HepG2 (cell line): ENCODE results near the gene PPP1R9B. TPM values are rescaled to one million over a fixed set of nuclear protein-coding genes. Genes with fewer than 3 reads are reported as not detected.

Source experiments
- ARNT ChIP-seq: fragments of 450-650 bp; IDR thresholded peaks from 2 replicates; pipeline ENCODE4 v1.6.1; 2017
- ATF1 ChIP-seq: IDR thresholded peaks from 2 replicates; pipeline ENCODE4 v1.6.1; 2016; ENCODE audit warnings: mild to moderate bottlenecking, control low read depth
- FIP1L1 ChIP-seq: fragments of 200-400 bp; formaldehyde crosslinking; IDR thresholded peaks from 2 replicates; pipeline ENCODE4 v1.6.1; 2018; ENCODE audit warnings: low read depth, mild to moderate bottlenecking, low read length, moderate library complexity, borderline replicate concordance; ENCODE audit not compliant: insufficient read depth
- GABPA ChIP-seq, 2 experiments: IDR thresholded peaks; 2 replicates each; pipeline ENCODE4 v1.6.1; 2011 to 2016; ENCODE audit warnings: low read depth in 2 of 2, low read length in 1 of 2, missing biosample characterization in 1 of 2, missing genetic modification characterization in 1 of 2
- HDAC1 ChIP-seq: sonication (generic); formaldehyde crosslinking; IDR thresholded peaks from 2 replicates; pipeline ENCODE4 v1.5.1; 2020; ENCODE audit warnings: mild to moderate bottlenecking, missing genetic modification reagents
- HHEX ChIP-seq: IDR thresholded peaks from 2 replicates; pipeline ENCODE4 v1.6.1; 2016; ENCODE audit warnings: control low read depth
- IKZF1 ChIP-seq: fragments of 450-650 bp; IDR thresholded peaks from 2 replicates; pipeline ENCODE4 v1.7.1; 2016
- JARID2 ChIP-seq: sonication (generic); formaldehyde crosslinking; IDR thresholded peaks from 2 replicates; pipeline ENCODE4 v1.8.1; 2023; ENCODE audit warnings: missing genetic modification reagents, inconsistent platforms; ENCODE audit not compliant: insufficient replicate concordance
- KDM6A ChIP-seq: IDR thresholded peaks from 2 replicates; pipeline ENCODE4 v1.6.1; 2016; ENCODE audit warnings: low read depth
- POLR2AphosphoS5 ChIP-seq: IDR thresholded peaks from 2 replicates; pipeline ENCODE4 v1.6.1; 2012; ENCODE audit warnings: low read depth, low read length
- SAP130 ChIP-seq: IDR thresholded peaks from 2 replicates; pipeline ENCODE4 v1.6.1; 2016; ENCODE audit warnings: low read depth
- SP140L ChIP-seq: sonication (generic); formaldehyde crosslinking; IDR thresholded peaks from 2 replicates; pipeline ENCODE4 v1.4.0; 2020; ENCODE audit warnings: missing genetic modification reagents, borderline replicate concordance
- TOE1 ChIP-seq: sonication (generic); formaldehyde crosslinking; IDR thresholded peaks from 2 replicates; pipeline ENCODE4 v1.4.0; 2020; ENCODE audit warnings: mild to moderate bottlenecking, missing genetic modification reagents
- TRIM22 ChIP-seq: fragments of 450-650 bp; IDR thresholded peaks from 2 replicates; pipeline ENCODE4 v1.6.1; 2017
- YEATS4 ChIP-seq: sonication (generic); formaldehyde crosslinking; IDR thresholded peaks from 2 replicates; pipeline ENCODE4 v1.4.0; 2020; ENCODE audit warnings: missing genetic modification reagents, borderline replicate concordance
- ZFY ChIP-seq: sonication (generic); formaldehyde crosslinking; IDR thresholded peaks from 2 replicates; pipeline ENCODE4 v1.4.0; 2020; ENCODE audit warnings: missing genetic modification reagents
- ZNF234 ChIP-seq: sonication (generic); formaldehyde crosslinking; conservative IDR thresholded peaks from 2 replicates; pipeline ENCODE4 v1.5.1; 2020; ENCODE audit warnings: mild to moderate bottlenecking, missing genetic modification reagents
- ZSCAN5A ChIP-seq: sonication (generic); formaldehyde crosslinking; IDR thresholded peaks from 2 replicates; pipeline ENCODE4 v1.8.0; 2022; ENCODE audit warnings: mild to moderate bottlenecking, missing genetic modification reagents, borderline replicate concordance
- polyA plus RNA-seq, 8 experiments: library from polyadenylated mRNA; depleted of rRNA in 3 of 8; stranded (reverse) in 7 of 8; unstranded in 1 of 8; fragments of >200 nt; fragmentation: Illumina TruSeq in 4 of 8; extraction: Trizol in 4 of 8; gene quantifications; 2 replicates each; pipeline versions ENCODE4 v1.2.1 to v1.2.3, GENCODE V29; 2011 to 2016; ENCODE audit warnings: low read depth in 4 of 8, missing spikeins in 1 of 8, mixed read lengths in 1 of 8; ENCODE audit not compliant: insufficient read depth in 1 of 8
- total RNA-seq, 5 experiments: library from RNA; depleted of rRNA; stranded (reverse); fragments of >200 nt; fragmentation: Illumina TruSeq; extraction: Trizol; gene quantifications; 2 replicates each; pipeline ENCODE4 v1.2.3, GENCODE V29; 2016; ENCODE audit warnings: low read depth in 1 of 5
- TF ChIP-seq, protein P1 (sequence below): sonication (generic); formaldehyde crosslinking; IDR thresholded peaks from 2 replicates; pipeline ENCODE4 v1.4.0; 2020; ENCODE audit warnings: mild to moderate bottlenecking, missing genetic modification reagents
- TF ChIP-seq, protein P2 (sequence below): sonication (generic); formaldehyde crosslinking; conservative IDR thresholded peaks from 2 replicates; pipeline ENCODE4 v1.4.0; 2020; ENCODE audit warnings: mild to moderate bottlenecking, missing genetic modification reagents, moderate library complexity
- TF ChIP-seq, protein P3 (sequence below): sonication (generic); formaldehyde crosslinking; IDR thresholded peaks from 2 replicates; pipeline ENCODE4 v1.4.0; 2020; ENCODE audit warnings: missing genetic modification reagents, borderline replicate concordance

PPP1R9B gene
- total and polyA plus RNA-seq, 2 of the 13 experiments (the other 11 are each of a cell fraction or from before 2014, with no cell fraction given) = 9.4 to 15.8 TPM

- TF ChIP-seq TRIM22 (no peak), GABPA (IDR thresholded peaks at IDR 0.05; ENCODE audit: low read depth, low read length) (peak; percentile 51), GABPA (CRISPR knock-in tag; IDR thresholded peaks at IDR 0.05; ENCODE audit: low read depth) (peak; percentile 80), POLR2AphosphoS5 (peak; percentile 40; the same call in 1 of the 2 replicates), TOE1 (CRISPR knock-in tag) (no peak), ARNT (no peak), SP140L (CRISPR knock-in tag) (no peak), ZSCAN5A (CRISPR knock-in tag) (no peak), FIP1L1 (no peak), ZNF234 (CRISPR knock-in tag) (0 out of 2 replicates have a peak, but pooled peaks have one; percentile 58), YEATS4 (CRISPR knock-in tag) (no peak), ATF1 (no peak), ZFY (CRISPR knock-in tag) (peak; percentile 77), JARID2 (CRISPR knock-in tag) (no peak), SAP130 (CRISPR knock-in tag) (peak; percentile 93), IKZF1 (no peak), KDM6A (no peak), HDAC1 (CRISPR knock-in tag) (peak; percentile 66), HHEX (CRISPR knock-in tag) (no peak)
- TF ChIP-seq, protein P1, sequence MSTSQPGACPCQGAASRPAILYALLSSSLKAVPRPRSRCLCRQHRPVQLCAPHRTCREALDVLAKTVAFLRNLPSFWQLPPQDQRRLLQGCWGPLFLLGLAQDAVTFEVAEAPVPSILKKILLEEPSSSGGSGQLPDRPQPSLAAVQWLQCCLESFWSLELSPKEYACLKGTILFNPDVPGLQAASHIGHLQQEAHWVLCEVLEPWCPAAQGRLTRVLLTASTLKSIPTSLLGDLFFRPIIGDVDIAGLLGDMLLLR (CRISPR knock-in tag) = no peak
- TF ChIP-seq, protein P2, sequence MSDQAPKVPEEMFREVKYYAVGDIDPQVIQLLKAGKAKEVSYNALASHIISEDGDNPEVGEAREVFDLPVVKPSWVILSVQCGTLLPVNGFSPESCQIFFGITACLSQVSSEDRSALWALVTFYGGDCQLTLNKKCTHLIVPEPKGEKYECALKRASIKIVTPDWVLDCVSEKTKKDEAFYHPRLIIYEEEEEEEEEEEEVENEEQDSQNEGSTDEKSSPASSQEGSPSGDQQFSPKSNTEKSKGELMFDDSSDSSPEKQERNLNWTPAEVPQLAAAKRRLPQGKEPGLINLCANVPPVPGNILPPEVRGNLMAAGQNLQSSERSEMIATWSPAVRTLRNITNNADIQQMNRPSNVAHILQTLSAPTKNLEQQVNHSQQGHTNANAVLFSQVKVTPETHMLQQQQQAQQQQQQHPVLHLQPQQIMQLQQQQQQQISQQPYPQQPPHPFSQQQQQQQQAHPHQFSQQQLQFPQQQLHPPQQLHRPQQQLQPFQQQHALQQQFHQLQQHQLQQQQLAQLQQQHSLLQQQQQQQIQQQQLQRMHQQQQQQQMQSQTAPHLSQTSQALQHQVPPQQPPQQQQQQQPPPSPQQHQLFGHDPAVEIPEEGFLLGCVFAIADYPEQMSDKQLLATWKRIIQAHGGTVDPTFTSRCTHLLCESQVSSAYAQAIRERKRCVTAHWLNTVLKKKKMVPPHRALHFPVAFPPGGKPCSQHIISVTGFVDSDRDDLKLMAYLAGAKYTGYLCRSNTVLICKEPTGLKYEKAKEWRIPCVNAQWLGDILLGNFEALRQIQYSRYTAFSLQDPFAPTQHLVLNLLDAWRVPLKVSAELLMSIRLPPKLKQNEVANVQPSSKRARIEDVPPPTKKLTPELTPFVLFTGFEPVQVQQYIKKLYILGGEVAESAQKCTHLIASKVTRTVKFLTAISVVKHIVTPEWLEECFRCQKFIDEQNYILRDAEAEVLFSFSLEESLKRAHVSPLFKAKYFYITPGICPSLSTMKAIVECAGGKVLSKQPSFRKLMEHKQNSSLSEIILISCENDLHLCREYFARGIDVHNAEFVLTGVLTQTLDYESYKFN (CRISPR knock-in tag) = peak; percentile 65
- TF ChIP-seq, protein P3, sequence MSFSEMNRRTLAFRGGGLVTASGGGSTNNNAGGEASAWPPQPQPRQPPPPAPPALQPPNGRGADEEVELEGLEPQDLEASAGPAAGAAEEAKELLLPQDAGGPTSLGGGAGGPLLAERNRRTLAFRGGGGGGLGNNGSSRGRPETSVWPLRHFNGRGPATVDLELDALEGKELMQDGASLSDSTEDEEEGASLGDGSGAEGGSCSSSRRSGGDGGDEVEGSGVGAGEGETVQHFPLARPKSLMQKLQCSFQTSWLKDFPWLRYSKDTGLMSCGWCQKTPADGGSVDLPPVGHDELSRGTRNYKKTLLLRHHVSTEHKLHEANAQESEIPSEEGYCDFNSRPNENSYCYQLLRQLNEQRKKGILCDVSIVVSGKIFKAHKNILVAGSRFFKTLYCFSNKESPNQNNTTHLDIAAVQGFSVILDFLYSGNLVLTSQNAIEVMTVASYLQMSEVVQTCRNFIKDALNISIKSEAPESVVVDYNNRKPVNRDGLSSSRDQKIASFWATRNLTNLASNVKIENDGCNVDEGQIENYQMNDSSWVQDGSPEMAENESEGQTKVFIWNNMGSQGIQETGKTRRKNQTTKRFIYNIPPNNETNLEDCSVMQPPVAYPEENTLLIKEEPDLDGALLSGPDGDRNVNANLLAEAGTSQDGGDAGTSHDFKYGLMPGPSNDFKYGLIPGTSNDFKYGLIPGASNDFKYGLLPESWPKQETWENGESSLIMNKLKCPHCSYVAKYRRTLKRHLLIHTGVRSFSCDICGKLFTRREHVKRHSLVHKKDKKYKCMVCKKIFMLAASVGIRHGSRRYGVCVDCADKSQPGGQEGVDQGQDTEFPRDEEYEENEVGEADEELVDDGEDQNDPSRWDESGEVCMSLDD (CRISPR knock-in tag) = no peak
Observed at GRCh38 chr17:50151937-50152547, 1.6 kb upstream of the PPP1R9B start (continued).
